DOHH2 (cell line): ENCODE results near the gene CDKN2B-AS1.

Experiments used
- H3F3A ChIP-seq: fragments of 200-600 bp; sonication (generic), shearing (Covaris generic); 2 replicates; pipeline ENCODE4 v1.6.0; 2016; ENCODE audit warnings: antibody characterized with exemption, mild to moderate bottlenecking; ENCODE audit not compliant: control insufficient read depth, insufficient read depth
- H3K27ac ChIP-seq: fragments of 200-600 bp; sonication (generic); 2 replicates; pipeline ENCODE4 v1.5.1; 2014; ENCODE audit warnings: low read depth, mild to moderate bottlenecking, low read length, moderate library complexity
- H3K27me3 ChIP-seq: fragments of 200-600 bp; sonication (generic); 2 replicates; pipeline ENCODE4 v1.6.1; 2014; ENCODE audit warnings: mild to moderate bottlenecking, low read length, mixed read lengths; ENCODE audit not compliant: control insufficient read depth
- H3K36me3 ChIP-seq: fragments of 200-600 bp; sonication (generic); 2 replicates; pipeline ENCODE4 v1.6.1; 2014; ENCODE audit warnings: mild to moderate bottlenecking, low read length, moderate library complexity, mixed read lengths; ENCODE audit not compliant: control insufficient read depth
- H3K4me1 ChIP-seq: fragments of 200-600 bp; sonication (generic); 2 replicates; pipeline ENCODE4 v1.6.1; 2014; ENCODE audit warnings: mild to moderate bottlenecking, low read length, mixed read lengths; ENCODE audit not compliant: control insufficient read depth
- H3K4me2 ChIP-seq: fragments of 200-600 bp; sonication (generic); 2 replicates; pipeline ENCODE4 v1.6.0; 2014; ENCODE audit warnings: mild to moderate bottlenecking, low read length, moderate library complexity
- H3K4me3 ChIP-seq: fragments of 200-600 bp; sonication (generic); 2 replicates; pipeline ENCODE4 v1.5.1; 2014; ENCODE audit warnings: mild to moderate bottlenecking, low read length, mixed read lengths
- H3K79me2 ChIP-seq: fragments of 200-600 bp; sonication (generic); 2 replicates; pipeline ENCODE4 v1.6.1; 2014; ENCODE audit warnings: mild to moderate bottlenecking, low read length, mixed read lengths; ENCODE audit not compliant: control insufficient read depth
- H3K9me2 ChIP-seq: fragments of 200-600 bp; sonication (generic); replicated peaks from 2 replicates; pipeline ENCODE4 v1.6.1; 2014; ENCODE audit warnings: mild to moderate bottlenecking, low read length, mixed read lengths; ENCODE audit not compliant: control insufficient read depth
- H3K9me3 ChIP-seq: fragments of 200-600 bp; sonication (generic); 2 replicates; pipeline ENCODE4 v1.6.1; 2014; ENCODE audit warnings: antibody characterized with exemption, low read length, mixed read lengths; ENCODE audit not compliant: control insufficient read depth, insufficient read depth
- H4K20me1 ChIP-seq: fragments of 200-600 bp; sonication (generic); 2 replicates; pipeline ENCODE4 v1.6.0; 2014; ENCODE audit warnings: low read depth, mild to moderate bottlenecking, antibody characterized with exemption, low read length, moderate library complexity; ENCODE audit not compliant: control insufficient read depth, insufficient read depth
- CTCF ChIP-seq: fragments of 200-600 bp; sonication (generic); IDR thresholded peaks from one replicate; pipeline ENCODE4 v1.5.1; 2014; ENCODE audit warnings: antibody characterized with exemption, mild to moderate bottlenecking, low read depth, low read length; ENCODE audit not compliant: poor library complexity, severe bottlenecking
- EZH2phosphoT487 ChIP-seq: fragments of 200-600 bp; sonication (generic); IDR thresholded peaks from 2 replicates; pipeline ENCODE4 v1.6.1; 2017; ENCODE audit warnings: borderline replicate concordance, mild to moderate bottlenecking, antibody characterized with exemption, low read length, moderate library complexity, mixed read lengths

Gene CDKN2B-AS1

DNA sequence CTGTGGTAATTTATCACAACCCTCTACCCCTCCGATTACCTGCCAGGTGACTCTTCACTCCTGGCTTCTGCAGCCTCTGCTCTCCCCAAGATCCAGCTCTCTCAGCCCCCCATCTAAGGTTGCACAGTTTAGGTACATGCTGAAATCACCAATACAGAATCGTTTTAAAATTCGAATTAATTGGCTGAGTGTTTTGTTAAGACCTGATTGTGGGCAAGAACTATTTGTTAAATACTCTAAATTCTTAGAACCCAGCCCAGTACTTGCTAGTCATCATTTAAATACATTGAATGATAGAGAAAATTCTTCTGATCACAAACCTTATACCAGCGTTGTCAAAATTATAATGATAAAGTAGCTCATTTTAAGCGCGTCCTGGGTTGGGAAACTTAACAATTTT lies 162.0 kb downstream of the CDKN2B-AS1 start:
- Histone ChIP-seq H3K9me3 (no peaks in the 10 kb centered on the region), H3K4me1 (no peaks in the 10 kb centered on the region), H3K79me2 (no peaks in the 10 kb centered on the region), H3F3A (no peaks in the 10 kb centered on the region), H3K4me2 (no peak overlapping the region), H4K20me1 (no peaks in the 10 kb centered on the region), H3K27me3 (no peaks in the 10 kb centered on the region), H3K9me2 (no peaks in the 10 kb centered on the region), H3K36me3 (no peaks in the 10 kb centered on the region), H3K27ac (no peak overlapping the region), H3K4me3 (no peak overlapping the region)
- TF ChIP-seq CTCF (no peak), EZH2phosphoT487 (no peak)

- Histone ChIP-seq H3K27ac (no peak overlapping the region), H3K4me2 (no peak overlapping the region), H3K9me3 (no peaks in the 10 kb centered on the region)
Observed at GRCh38 chr9:22157276-22157675, 162.7 kb downstream of the CDKN2B-AS1 start.

GRCh38 chr9:22157828-22158227 lies 163.2 kb downstream of the CDKN2B-AS1 start:
- Histone ChIP-seq H3K27ac (no peak overlapping the region), H4K20me1 (no peaks in the 10 kb centered on the region), H3K27me3 (no peaks in the 10 kb centered on the region), H3F3A (no peaks in the 10 kb centered on the region), H3K9me3 (no peaks in the 10 kb centered on the region), H3K9me2 (no peaks in the 10 kb centered on the region), H3K36me3 (no peaks in the 10 kb centered on the region), H3K4me2 (no peak overlapping the region), H3K4me1 (no peaks in the 10 kb centered on the region), H3K4me3 (no peak overlapping the region), H3K79me2 (no peaks in the 10 kb centered on the region)
- TF ChIP-seq CTCF (no peak), EZH2phosphoT487 (no peak)

More at GRCh38 chr9:22157276-22157675, 162.7 kb downstream of the CDKN2B-AS1 start:
- H3K4me1 ChIP-seq: no peaks in the 10 kb centered on the region
- no peaks in the 10 kb centered on the region for H3K36me3 ChIP-seq
- TF ChIP-seq CTCF (no peak), EZH2phosphoT487 (no peak)
- H4K20me1 ChIP-seq: no peaks in the 10 kb centered on the region
- H3K79me2 ChIP-seq: no peaks in the 10 kb centered on the region
- H3K4me3 ChIP-seq: no peak overlapping the region
- no peaks in the 10 kb centered on the region for H3F3A ChIP-seq
- H3K27me3 ChIP-seq: no peaks in the 10 kb centered on the region
- H3K9me2 ChIP-seq: no peaks in the 10 kb centered on the region

GRCh38 chr9:22158271-22158670 lies 163.7 kb downstream of the CDKN2B-AS1 start:
- Histone ChIP-seq H3K9me2 (no peaks in the 10 kb centered on the region), H4K20me1 (no peaks in the 10 kb centered on the region), H3K4me3 (no peak overlapping the region), H3K79me2 (no peaks in the 10 kb centered on the region), H3K27ac (no peak overlapping the region), H3K9me3 (no peaks in the 10 kb centered on the region), H3K4me2 (no peak overlapping the region), H3F3A (no peaks in the 10 kb centered on the region), H3K36me3 (no peaks in the 10 kb centered on the region), H3K4me1 (no peaks in the 10 kb centered on the region), H3K27me3 (no peaks in the 10 kb centered on the region)
- TF ChIP-seq CTCF (no peak), EZH2phosphoT487 (no peak)
